Measurements from ENCODE around the gene MPG.

- TF ChIP-seq CTCF (IDR thresholded peaks at IDR 0.05) = no peak
- TF ChIP-seq EZH2 (IDR thresholded peaks at IDR 0.05) = no peak
Measured at GRCh38 chr16:100989-101388, 23.0 kb downstream of the MPG start.
